Tibial nerve (tissue), 4 donors: ENCODE measurements around the gene EXOC6B. TPM values are rescaled to one million over a fixed set of nuclear protein-coding genes. Genes with fewer than 3 reads are reported as not detected.

Source experiments
- DNase-seq, 2 donors: peaks; one replicate each; pipeline ENCODE4 v3.0.0-alpha.2; 2019; ENCODE audit warnings: low spot score in 2 of 2
- H3K27ac ChIP-seq, 4 donors: fragments of 200-600 bp; sonication (generic) in 3 of 4; one replicate each; pipeline ENCODE4 v1.5.1; 2017 to 2019; ENCODE audit warnings: mild to moderate bottlenecking in 1 of 4
- H3K27me3 ChIP-seq, 2 donors: fragments of 200-600 bp; sonication (generic) in 1 of 2; one replicate each; pipeline versions ENCODE4 v1.5.1 to v1.6.0; 2017 to 2019
- H3K36me3 ChIP-seq, 3 donors: fragments of 200-600 bp; sonication (generic); one replicate each; pipeline ENCODE4 v1.5.1; 2018 to 2019
- H3K4me1 ChIP-seq, 4 donors: fragments of 200-600 bp; sonication (generic) in 3 of 4; one replicate each; pipeline ENCODE4 v1.5.1; 2017 to 2019
- H3K4me3 ChIP-seq, 4 donors: fragments of 200-600 bp; sonication (generic) in 3 of 4; one replicate each; pipeline ENCODE4 v1.5.1; 2017 to 2019; ENCODE audit warnings: mild to moderate bottlenecking in 1 of 4, moderate library complexity in 1 of 4
- H3K9me3 ChIP-seq, 4 donors: fragments of 200-600 bp; sonication (generic) in 3 of 4; one replicate each; pipeline ENCODE4 v1.5.1; 2017 to 2019
- EP300 ChIP-seq, 2 donors: sonication (generic); formaldehyde crosslinking; IDR thresholded peaks; one replicate each; pipeline ENCODE4 v1.6.1; 2017; ENCODE audit warnings: antibody characterized with exemption in 2 of 2, mild to moderate bottlenecking in 1 of 2
- POLR2A ChIP-seq, 2 donors: fragments of 450-650 bp; IDR thresholded peaks; one replicate each; pipeline ENCODE4 v1.6.1; 2017; ENCODE audit warnings: antibody characterized with exemption in 2 of 2, mild to moderate bottlenecking in 2 of 2, moderate library complexity in 2 of 2
- WGBS, 2 donors: methylation state at CpG; one replicate each; pipeline ENCODE4 v1.1.5; 2018; 5-methylcytosine and 5-hydroxymethylcytosine counted together
- total RNA-seq, 4 donors: library from RNA; depleted of rRNA; stranded (reverse); fragments of >200 nt; gene quantifications; one replicate each; pipeline ENCODE4 v1.1.0, GENCODE V29; 2016
- TF ChIP-seq, protein P1 (sequence below), 5 experiments: fragments of 200-600 bp in 3 of 5; fragments of 450-650 bp in 2 of 5; sonication (generic) in 3 of 5; IDR thresholded peaks; one replicate each; pipeline ENCODE4 v1.5.1; 2016 to 2019; ENCODE audit warnings: antibody characterized with exemption in 5 of 5, mild to moderate bottlenecking in 3 of 5, moderate library complexity in 2 of 5

The EXOC6B gene
- total RNA-seq, 4 donors from 2014 or later, result 22.1 to 41.1 (median 30.3) TPM

DNA sequence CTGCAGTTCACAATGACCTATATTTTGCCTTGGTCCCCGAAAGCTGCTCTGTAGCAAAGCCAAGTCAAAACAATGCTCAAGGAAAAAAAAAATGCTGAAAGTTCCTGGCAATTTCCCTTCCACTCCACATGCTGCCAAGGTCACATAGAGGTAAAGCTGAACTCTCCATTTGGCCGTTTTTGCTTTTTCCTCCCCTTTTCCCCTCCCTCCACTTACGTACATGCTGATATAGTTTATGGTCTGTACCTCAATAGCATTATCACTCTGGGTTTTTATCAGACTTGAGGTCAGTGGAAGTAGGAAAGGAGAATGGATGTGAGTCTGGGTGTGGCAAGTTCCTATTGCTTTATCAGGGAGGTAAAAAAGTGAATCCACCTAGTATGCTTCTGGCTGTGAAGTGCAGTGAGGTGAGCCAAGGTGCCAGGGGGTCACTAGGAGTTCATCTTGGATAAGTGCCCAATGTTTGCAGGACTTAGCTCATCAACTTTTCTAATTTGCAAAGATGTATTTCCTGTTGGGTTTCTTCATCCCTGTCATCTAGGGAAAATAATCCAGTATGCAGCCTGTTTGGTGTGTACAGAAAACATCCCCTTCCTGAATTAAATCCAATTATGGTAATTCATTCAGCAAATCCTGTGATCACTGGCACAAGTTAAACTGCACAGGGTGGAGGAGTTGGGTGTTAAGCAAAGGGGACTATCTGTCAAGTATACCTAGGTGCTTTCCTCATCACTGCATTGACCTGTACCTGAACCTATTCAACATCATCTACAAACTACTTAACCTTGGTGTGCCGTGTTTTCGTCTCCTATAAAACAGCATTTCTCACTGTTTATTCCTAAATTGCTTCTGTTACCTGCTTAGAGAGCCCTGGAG lies 553.8 kb downstream of the EXOC6B start:
- 46 to 57% methylated on average over 5 of the region's 5 CpGs for WGBS, 2 donors
- H3K4me1 ChIP-seq, result peaks cover 0 to 20% (median 1%) of the 10 kb centered on the region in 4 donors
- no peak for TF ChIP-seq POLR2A (IDR thresholded peaks at IDR 0.05)
- TF ChIP-seq EP300 (IDR thresholded peaks at IDR 0.05), result no peak
- TF ChIP-seq, protein P1, sequence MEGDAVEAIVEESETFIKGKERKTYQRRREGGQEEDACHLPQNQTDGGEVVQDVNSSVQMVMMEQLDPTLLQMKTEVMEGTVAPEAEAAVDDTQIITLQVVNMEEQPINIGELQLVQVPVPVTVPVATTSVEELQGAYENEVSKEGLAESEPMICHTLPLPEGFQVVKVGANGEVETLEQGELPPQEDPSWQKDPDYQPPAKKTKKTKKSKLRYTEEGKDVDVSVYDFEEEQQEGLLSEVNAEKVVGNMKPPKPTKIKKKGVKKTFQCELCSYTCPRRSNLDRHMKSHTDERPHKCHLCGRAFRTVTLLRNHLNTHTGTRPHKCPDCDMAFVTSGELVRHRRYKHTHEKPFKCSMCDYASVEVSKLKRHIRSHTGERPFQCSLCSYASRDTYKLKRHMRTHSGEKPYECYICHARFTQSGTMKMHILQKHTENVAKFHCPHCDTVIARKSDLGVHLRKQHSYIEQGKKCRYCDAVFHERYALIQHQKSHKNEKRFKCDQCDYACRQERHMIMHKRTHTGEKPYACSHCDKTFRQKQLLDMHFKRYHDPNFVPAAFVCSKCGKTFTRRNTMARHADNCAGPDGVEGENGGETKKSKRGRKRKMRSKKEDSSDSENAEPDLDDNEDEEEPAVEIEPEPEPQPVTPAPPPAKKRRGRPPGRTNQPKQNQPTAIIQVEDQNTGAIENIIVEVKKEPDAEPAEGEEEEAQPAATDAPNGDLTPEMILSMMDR (IDR thresholded peaks at IDR 0.05), result no peak

DNA sequence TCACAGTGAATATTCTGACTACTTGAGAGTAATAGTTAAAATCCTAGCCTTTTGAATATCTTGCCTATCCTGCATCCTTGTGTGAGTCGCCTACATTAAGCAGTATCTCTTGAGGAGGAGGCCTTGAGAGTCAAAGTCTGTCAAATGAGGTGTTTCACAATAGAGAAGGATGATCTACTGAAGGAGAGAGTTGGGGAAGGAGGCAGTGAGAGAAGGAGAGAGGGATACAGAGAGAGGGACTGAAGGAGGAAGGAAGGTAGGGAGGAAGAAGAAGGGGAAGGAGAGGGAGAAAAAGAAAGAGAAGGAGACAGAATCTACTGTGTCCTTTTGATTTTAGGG lies 554.6 kb downstream of the EXOC6B start:
- Histone ChIP-seq H3K27ac (no peak overlapping the region), H3K4me1 (peaks cover 0 to 20% (median 1%) of the 10 kb centered on the region in 4 donors), H3K36me3 (no peaks in the 10 kb centered on the region), H3K27me3 (no peaks in the 10 kb centered on the region), H3K9me3 (no peaks in the 10 kb centered on the region), H3K4me3 (no peak overlapping the region)
- no peak for TF ChIP-seq EP300 (IDR thresholded peaks at IDR 0.05)
- TF ChIP-seq, protein P1 (IDR thresholded peaks at IDR 0.05), result no peak
- WGBS, 2 donors, result 78 to 91% methylated on average over 1 of the region's 1 CpG
- no peak for DNase-seq

More for the DNA sequence above, 553.8 kb downstream of the EXOC6B start:
- H3K9me3 ChIP-seq, result no peaks in the 10 kb centered on the region
- no peak overlapping the region for H3K4me3 ChIP-seq
- no peak overlapping the region for H3K27ac ChIP-seq
- H3K27me3 ChIP-seq, result no peaks in the 10 kb centered on the region
- H3K36me3 ChIP-seq, result no peaks in the 10 kb centered on the region
- no peak for DNase-seq

DNA sequence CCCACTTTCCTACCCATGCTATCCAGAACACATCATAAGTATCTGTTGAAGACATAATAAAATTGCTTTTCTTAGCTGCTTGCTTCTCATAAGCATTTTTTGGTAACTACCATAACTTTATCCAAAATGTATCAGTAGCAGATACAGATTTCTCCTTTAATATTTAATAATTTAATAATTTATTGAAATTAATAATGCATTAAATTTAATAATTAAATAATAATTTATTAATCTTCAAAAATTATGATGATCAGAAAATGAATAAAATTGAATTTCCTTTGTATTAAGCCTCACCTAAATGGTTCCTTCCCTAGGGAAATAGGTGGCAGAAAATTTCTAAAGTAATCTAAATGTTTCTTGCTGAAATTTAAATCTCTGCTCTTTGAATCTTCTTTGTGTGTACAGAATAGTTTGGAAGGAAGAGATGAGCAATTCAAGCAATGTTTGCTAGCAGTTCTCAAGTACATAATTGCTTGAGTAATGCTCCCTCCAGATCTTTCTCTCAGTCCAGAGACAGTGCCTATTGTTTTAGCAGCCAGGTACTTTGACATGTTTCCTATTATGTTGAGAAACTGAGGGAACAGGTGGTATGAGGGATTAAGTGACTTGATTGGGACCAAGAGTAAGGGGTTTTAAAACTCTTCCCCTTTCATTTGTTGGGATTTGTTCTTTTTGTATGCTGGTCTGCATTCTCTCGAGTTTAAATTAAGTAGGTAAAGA lies 555.1 kb downstream of the EXOC6B start:
- Histone ChIP-seq H3K9me3 (no peaks in the 10 kb centered on the region), H3K27me3 (no peaks in the 10 kb centered on the region), H3K27ac (no peak overlapping the region), H3K4me1 (peaks cover 0 to 20% (median 1%) of the 10 kb centered on the region in 4 donors), H3K4me3 (no peak overlapping the region), H3K36me3 (no peaks in the 10 kb centered on the region)
- TF ChIP-seq EP300 (IDR thresholded peaks at IDR 0.05), result no peak
- TF ChIP-seq, protein P1 (IDR thresholded peaks at IDR 0.05), result no peak
- no peak for TF ChIP-seq POLR2A (IDR thresholded peaks at IDR 0.05)
- WGBS, 2 donors, result 80 to 95% methylated on average over 1 of the region's 1 CpG
- DNase-seq, result no peak

DNA sequence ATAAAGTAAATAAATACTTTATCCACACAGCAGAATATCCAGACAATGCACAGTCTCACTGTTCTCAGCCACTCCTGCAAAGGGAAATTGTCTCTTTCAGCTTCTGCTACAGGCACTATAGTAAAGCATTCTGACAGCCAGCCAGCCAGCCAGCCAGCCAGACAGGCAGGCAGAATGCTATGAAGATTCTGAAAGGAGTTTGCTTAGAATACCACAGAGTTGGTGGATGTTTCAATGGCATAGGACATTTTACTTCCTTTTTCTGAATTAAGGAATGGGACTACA lies 562.1 kb downstream of the EXOC6B start:
- Histone ChIP-seq H3K9me3 (no peaks in the 10 kb centered on the region), H3K4me1 (peaks cover 0 to 9% (median 0%) of the 10 kb centered on the region in 4 donors), H3K27me3 (no peaks in the 10 kb centered on the region), H3K4me3 (no peak overlapping the region), H3K36me3 (no peaks in the 10 kb centered on the region), H3K27ac (no peak overlapping the region)
- no peak for DNase-seq
- no peak for TF ChIP-seq EP300 (IDR thresholded peaks at IDR 0.05)

DNA sequence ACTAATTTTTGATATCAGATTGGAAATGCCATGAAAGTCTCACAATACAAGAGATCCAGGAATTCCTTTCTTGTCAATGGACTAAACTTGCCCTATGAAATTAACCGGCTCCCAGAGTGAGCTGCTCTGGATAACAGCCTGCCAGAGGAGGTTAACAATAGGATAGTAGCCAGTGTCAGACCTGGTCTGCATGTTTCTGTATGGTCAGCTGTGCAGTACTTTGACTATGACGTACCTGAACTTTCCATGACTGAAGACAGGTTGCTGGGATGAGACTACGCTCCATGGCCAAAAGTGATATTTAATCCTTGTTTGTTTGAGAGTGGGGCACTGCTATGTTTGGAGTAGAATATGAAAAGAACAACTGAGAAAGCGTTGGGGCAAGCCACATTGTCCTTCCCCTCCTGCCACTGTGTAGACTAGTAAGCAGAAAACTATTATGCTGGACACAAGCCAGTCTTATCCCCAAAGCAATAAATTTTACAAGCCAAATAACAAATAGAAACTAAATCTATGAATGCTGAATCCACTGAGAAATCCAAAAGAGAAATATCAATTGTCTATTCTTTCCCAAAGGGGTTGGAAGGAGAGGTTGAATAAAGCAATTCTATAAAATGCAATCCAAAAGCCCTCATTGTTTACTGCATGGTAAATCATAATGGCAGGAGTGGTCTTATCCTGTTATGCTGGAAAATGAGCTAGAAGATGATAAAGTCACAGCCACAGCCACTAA lies 562.6 kb downstream of the EXOC6B start:
- TF ChIP-seq POLR2A (IDR thresholded peaks at IDR 0.05), result no peak
- no peak for TF ChIP-seq EP300 (IDR thresholded peaks at IDR 0.05)
- TF ChIP-seq, protein P1 (IDR thresholded peaks at IDR 0.05), result no peak
- DNase-seq, result no peak
- Histone ChIP-seq H3K4me3 (no peak overlapping the region), H3K27me3 (no peaks in the 10 kb centered on the region), H3K9me3 (no peaks in the 10 kb centered on the region), H3K4me1 (peaks cover 0 to 9% (median 0%) of the 10 kb centered on the region in 4 donors), H3K27ac (no peak overlapping the region), H3K36me3 (no peaks in the 10 kb centered on the region)
- WGBS, 2 donors, result 45 to 53% methylated on average over 4 of the region's 4 CpGs
